ENCODE measurements around the gene ARMH3. TPM values are rescaled to one million over a fixed set of nuclear protein-coding genes. Genes with fewer than 3 reads are reported as not detected.

The ARMH3 gene
- total and polyA plus RNA-seq, 8 donors, result 3.5 to 29.0 (median 17.2) TPM

- peaks cover 19 to 42% (median 24%) of the 10 kb centered on the region in 4 donors for H3K4me1 ChIP-seq
- peak in 1 of 2 donors; percentile 17 for DNase-seq
- H3K9me3 ChIP-seq, result no peaks in the 10 kb centered on the region
- TF ChIP-seq POLR2AphosphoS5 (IDR thresholded peaks at IDR 0.05) (no peak), EP300 (IDR thresholded peaks at IDR 0.05) (no peak), POLR2A (IDR thresholded peaks at IDR 0.05) (no peak), CTCF (IDR thresholded peaks at IDR 0.05) (no peak)
- no peak overlapping the region for H3K27ac ChIP-seq
- intact Hi-C loops (cut with DNase I; ENCODE audit: low total_unique reads), result loop anchor here (10.0 kb wide), 1 partner anchor 177 kb away; no protein-coding TSS in a partner anchor
- H3K27me3 ChIP-seq, result no peaks in the 10 kb centered on the region
- no peak overlapping the region for H3K4me3 ChIP-seq
- no peaks in the 10 kb centered on the region for H3K36me3 ChIP-seq
- 79 to 88% (median 81%) methylated on average over 2 of the region's 2 CpGs for WGBS, 5 donors
These were observed 218.2 kb downstream of the ARMH3 start for GRCh38 chr10:101837748-101838147.

GRCh38 chr10:101835362-101835761, 220.6 kb downstream of the ARMH3 start:
- DNase-seq, result peak in 1 of 2 donors; percentile 5
- intact Hi-C loops (cut with DNase I; ENCODE audit: low total_unique reads), result loop anchor here (10.0 kb wide), 1 partner anchor 179 kb away; no protein-coding TSS in a partner anchor
- no peaks in the 10 kb centered on the region for H3K36me3 ChIP-seq
- H3K4me1 ChIP-seq, result peaks cover 19 to 41% (median 26%) of the 10 kb centered on the region in 4 donors
- TF ChIP-seq EP300 (IDR thresholded peaks at IDR 0.05), result no peak
- no peak for TF ChIP-seq CTCF (IDR thresholded peaks at IDR 0.05)
- TF ChIP-seq POLR2A (IDR thresholded peaks at IDR 0.05), result no peak
- no peak for TF ChIP-seq POLR2AphosphoS5 (IDR thresholded peaks at IDR 0.05)
- H3K27ac ChIP-seq, result no peak overlapping the region
- no peak overlapping the region for H3K4me3 ChIP-seq
- WGBS, 5 donors, result 82 to 95% (median 86%) methylated on average over 4 of the region's 4 CpGs
- no peaks in the 10 kb centered on the region for H3K27me3 ChIP-seq
- no peaks in the 10 kb centered on the region for H3K9me3 ChIP-seq

GRCh38 chr10:101834341-101834740, 221.6 kb downstream of the ARMH3 start:
- Histone ChIP-seq H3K4me1 (peaks cover 17 to 41% (median 25%) of the 10 kb centered on the region in 4 donors), H3K9me3 (no peaks in the 10 kb centered on the region), H3K27ac (no peak overlapping the region), H3K36me3 (no peaks in the 10 kb centered on the region), H3K27me3 (no peaks in the 10 kb centered on the region), H3K4me3 (no peak overlapping the region)
- 53 to 83% (median 76%) methylated on average over 5 to 8 of the region's 8 CpGs for WGBS, 5 donors
- peak in 1 of 2 donors; percentile 26 for DNase-seq
- TF ChIP-seq POLR2AphosphoS5 (IDR thresholded peaks at IDR 0.05), result no peak
- no peak for TF ChIP-seq POLR2A (IDR thresholded peaks at IDR 0.05)
- no peak for TF ChIP-seq CTCF (IDR thresholded peaks at IDR 0.05)
- TF ChIP-seq EP300 (IDR thresholded peaks at IDR 0.05), result no peak
- intact Hi-C loops (cut with DNase I; ENCODE audit: low total_unique reads), result loop anchor here (10.0 kb wide), 1 partner anchor 180 kb away; no protein-coding TSS in a partner anchor

GRCh38 chr10:101833466-101833865, 222.5 kb downstream of the ARMH3 start:
- 79 to 100% (median 83%) methylated on average over 1 of the region's 1 CpG for WGBS, 5 donors
- no peak for DNase-seq
- Histone ChIP-seq H3K36me3 (no peaks in the 10 kb centered on the region), H3K27me3 (no peaks in the 10 kb centered on the region), H3K4me1 (peaks cover 17 to 49% (median 25%) of the 10 kb centered on the region in 4 donors), H3K27ac (no peak overlapping the region), H3K4me3 (no peak overlapping the region), H3K9me3 (no peaks in the 10 kb centered on the region)
- intact Hi-C loops (cut with DNase I; ENCODE audit: low total_unique reads), result loop anchor here (10.0 kb wide), 1 partner anchor 181 kb away; no protein-coding TSS in a partner anchor
- no peak for TF ChIP-seq POLR2AphosphoS5 (IDR thresholded peaks at IDR 0.05)

DNA sequence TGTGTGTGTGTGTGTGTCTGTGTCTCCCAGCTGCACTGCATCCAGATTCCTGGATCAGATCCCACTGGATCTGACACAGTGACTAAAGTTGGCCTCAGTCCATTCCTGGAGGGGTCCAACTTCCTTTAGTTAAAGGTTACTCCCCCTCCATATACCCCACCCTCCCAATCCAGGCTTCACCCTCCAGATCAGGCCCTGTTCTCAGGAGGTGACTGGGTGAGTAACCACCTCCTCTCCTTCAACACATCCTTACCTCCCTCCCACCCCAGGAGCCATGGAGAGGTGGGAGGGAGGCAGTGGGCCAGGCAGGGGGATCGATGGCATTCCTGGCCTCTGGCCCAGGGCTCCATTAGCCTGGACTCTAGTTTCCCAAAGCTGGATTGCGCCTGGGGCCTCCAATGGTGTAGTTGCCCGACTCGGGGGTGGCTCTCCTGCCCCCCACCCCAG, 223.6 kb downstream of the ARMH3 start:
- no peak overlapping the region for H3K4me3 ChIP-seq
- intact Hi-C loops (cut with DNase I; ENCODE audit: low total_unique reads), result loop anchor here (10.0 kb wide), 1 partner anchor 182 kb away; no protein-coding TSS in a partner anchor
- no peak overlapping the region for H3K27ac ChIP-seq
- peaks cover 0 to 8% (median 3%) of the 10 kb centered on the region in 4 donors for H3K36me3 ChIP-seq
- TF ChIP-seq CTCF (IDR thresholded peaks at IDR 0.05) (no peak), POLR2AphosphoS5 (IDR thresholded peaks at IDR 0.05) (no peak)
- no peaks in the 10 kb centered on the region for H3K9me3 ChIP-seq
- 51 to 76% (median 66%) methylated on average over 3 to 4 of the region's 4 CpGs for WGBS, 5 donors
- DNase-seq, result peak in 1 of 2 donors; percentile 56
- no peaks in the 10 kb centered on the region for H3K27me3 ChIP-seq
- peaks cover 17 to 50% (median 25%) of the 10 kb centered on the region in 4 donors for H3K4me1 ChIP-seq

All from stomach (tissue), 9 donors.